Common myeloid progenitor, CD34-positive (primary cell): ENCODE results near the gene DOHH.

Experiments used
- CTCF ChIA-PET: fragments of 350-600 bp; sonication (Branson Sonifier 250); formaldehyde crosslinking; loops from one replicate; lab custom pipeline; 2021; ENCODE audit warnings: antibody characterized with exemption; lab: Charles Lee
- POLR2A ChIA-PET: fragments of 350-600 bp; sonication (Branson Sonifier 250); formaldehyde crosslinking; loops from one replicate; lab custom pipeline; 2021; ENCODE audit warnings: antibody characterized with exemption; lab: Charles Lee
- DNase-seq, 3 donors: peaks; one replicate each; pipeline versions ENCODE4 v3.0.0 to v3.0.0-alpha.2; 2013
- H3K27ac ChIP-seq, 2 experiments: 1 replicate in 1 of 2; 2 replicates in 1 of 2; pipeline ENCODE4 v1.7.0; 2013; ENCODE audit warnings: inconsistent platforms in 2 of 2, low read length in 2 of 2, mild to moderate bottlenecking in 2 of 2, low read depth in 1 of 2, moderate library complexity in 1 of 2; ENCODE audit not compliant: severe bottlenecking in 2 of 2, insufficient read depth in 1 of 2, poor library complexity in 1 of 2
- H3K27me3 ChIP-seq, 5 experiments: replicated peaks in 2 of 5; 1 replicate in 3 of 5; 2 replicates in 2 of 5; pipeline versions ENCODE4 v1.6.1 to v1.7.0; 2013; ENCODE audit warnings: low read length in 4 of 5, mild to moderate bottlenecking in 2 of 5, moderate library complexity in 2 of 5, inconsistent platforms in 1 of 5; ENCODE audit not compliant: insufficient read depth in 5 of 5, control insufficient read depth in 4 of 5
- H3K36me3 ChIP-seq, 4 experiments: 1 replicate in 2 of 4; 2 replicates in 2 of 4; pipeline versions ENCODE4 v1.6.1 to v1.7.0; 2013; ENCODE audit warnings: low read length in 3 of 4, control low read depth in 1 of 4, mild to moderate bottlenecking in 1 of 4; ENCODE audit not compliant: control insufficient read depth in 4 of 4, insufficient read depth in 4 of 4
- H3K4me1 ChIP-seq, 4 experiments: 1 replicate in 3 of 4; 2 replicates in 1 of 4; pipeline versions ENCODE4 v1.6.1 to v1.7.1; 2013; ENCODE audit warnings: low read length in 3 of 4, mild to moderate bottlenecking in 3 of 4, control low read depth in 1 of 4, inconsistent platforms in 1 of 4, moderate library complexity in 1 of 4; ENCODE audit not compliant: control insufficient read depth in 4 of 4, insufficient read depth in 4 of 4; ENCODE audit errors: control extremely low read depth in 1 of 4
- H3K4me3 ChIP-seq, 7 experiments: 1 replicate in 4 of 7; 2 replicates in 3 of 7; pipeline versions ENCODE4 v1.5.1 to v1.7.0; 2013; ENCODE audit warnings: mild to moderate bottlenecking in 7 of 7, low read length in 6 of 7, moderate library complexity in 6 of 7, inconsistent platforms in 2 of 7, low read depth in 2 of 7, control low read depth in 1 of 7; ENCODE audit not compliant: insufficient read depth in 4 of 7, control insufficient read depth in 1 of 7; ENCODE audit errors: extremely low read depth in 1 of 7
- H3K9me3 ChIP-seq, 5 experiments: 1 replicate in 4 of 5; 2 replicates in 1 of 5; pipeline versions ENCODE4 v1.6.1 to v1.7.1; 2013; ENCODE audit warnings: low read length in 4 of 5, mild to moderate bottlenecking in 2 of 5, inconsistent platforms in 1 of 5, low read depth in 1 of 5, moderate library complexity in 1 of 5; ENCODE audit not compliant: control insufficient read depth in 4 of 5, insufficient read depth in 2 of 5; ENCODE audit errors: control extremely low read depth in 1 of 5
- WGBS: methylation state at CpG from one replicate; pipeline ENCODE4 v1.1.5; 2013; ENCODE audit not compliant: insufficient coverage; 5-methylcytosine and 5-hydroxymethylcytosine counted together

DOHH gene

DNA sequence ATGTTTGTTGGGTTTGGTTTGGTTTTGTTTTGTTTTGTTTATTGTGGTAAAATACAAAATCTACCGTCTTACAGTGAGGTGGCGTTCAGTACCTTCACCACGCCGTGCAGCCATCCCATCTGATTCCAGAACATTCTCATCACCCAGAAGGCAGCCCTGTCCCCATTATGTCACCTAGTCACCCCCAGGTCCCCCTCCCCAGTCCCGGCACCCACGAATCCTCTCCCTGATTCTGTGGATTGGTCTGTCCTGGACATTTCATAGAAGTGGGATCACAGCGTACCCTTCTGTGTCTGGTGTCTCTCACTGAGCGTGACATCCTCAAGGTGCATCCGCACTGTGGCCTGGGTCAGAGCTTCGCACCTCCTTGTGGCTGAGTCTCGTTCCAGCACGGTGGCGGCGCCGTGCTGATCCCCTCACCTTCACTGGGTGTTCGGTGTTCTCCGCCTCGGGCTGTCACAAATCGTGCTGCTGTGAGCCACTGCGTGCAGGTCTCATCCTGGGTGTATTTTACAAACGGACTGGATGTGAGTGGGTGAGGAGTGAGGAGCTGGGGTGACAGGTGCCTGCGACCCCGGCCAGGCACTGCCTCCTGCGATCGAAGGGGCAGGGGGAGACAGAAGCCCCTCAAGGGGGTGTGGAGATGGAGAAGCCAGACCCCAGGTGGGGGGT is 37.9 kb upstream of the DOHH start:
- WGBS, result 92% methylated on average over 21 of the region's 25 CpGs
- Histone ChIP-seq H3K4me3 (no peak overlapping the region), H3K36me3 (peaks cover 9 to 55% (median 36%) of the 10 kb centered on the region in 4 experiments), H3K27ac (no peak overlapping the region), H3K4me1 (peaks cover 0 to 4% (median 0%) of the 10 kb centered on the region in 4 experiments), H3K9me3 (no peaks in the 10 kb centered on the region), H3K27me3 (no peaks in the 10 kb centered on the region)
- ChIA-PET POLR2A (no interaction called here), CTCF (no interaction called here)
- no peak for DNase-seq

DNA sequence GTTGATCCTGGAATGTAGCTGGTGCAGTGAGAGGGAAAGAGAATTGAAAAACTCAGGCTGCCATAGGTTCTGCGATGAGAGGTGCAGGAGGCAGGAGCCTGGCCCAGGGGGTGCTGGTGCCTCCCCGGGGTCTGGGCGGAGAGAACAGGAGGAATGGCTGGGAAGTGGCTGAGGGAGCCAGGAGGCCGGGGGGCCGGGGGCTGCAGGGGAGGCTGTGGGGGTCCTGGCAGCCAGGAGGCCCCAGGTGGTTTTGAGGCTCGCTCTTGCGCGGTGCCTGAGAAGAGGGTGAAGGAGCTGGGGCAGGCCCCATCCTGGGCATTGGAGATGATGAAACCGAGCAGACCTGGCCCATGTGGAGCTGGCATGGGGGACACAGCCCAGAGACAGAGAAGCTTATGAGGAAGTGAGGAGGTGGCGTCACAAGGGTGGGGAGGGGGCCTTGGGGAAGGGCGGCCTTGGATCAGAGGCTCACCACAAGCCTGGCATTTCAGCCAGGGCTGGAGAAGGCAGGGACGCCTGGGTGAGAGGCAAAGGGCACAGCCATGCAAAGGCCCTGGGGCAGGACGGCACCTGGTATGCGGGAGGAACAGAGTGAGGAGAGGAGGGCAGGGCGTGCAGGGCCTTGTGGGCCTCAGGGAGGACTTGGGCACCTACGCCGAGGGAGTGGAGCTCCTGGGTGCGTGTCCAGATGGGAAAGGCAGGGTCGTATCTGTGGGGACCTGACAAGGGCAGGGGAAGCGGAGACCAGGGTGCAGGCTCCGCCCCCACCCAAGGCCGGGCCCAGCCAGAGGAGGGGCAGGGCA is 37.2 kb upstream of the DOHH start:
- Histone ChIP-seq H3K9me3 (no peaks in the 10 kb centered on the region), H3K27me3 (no peaks in the 10 kb centered on the region), H3K36me3 (peaks cover 11 to 59% (median 38%) of the 10 kb centered on the region in 4 experiments), H3K4me3 (no peak overlapping the region), H3K27ac (no peak overlapping the region), H3K4me1 (peaks cover 0 to 4% (median 0%) of the 10 kb centered on the region in 4 experiments)
- WGBS, result 96% methylated on average over 17 of the region's 22 CpGs
- POLR2A ChIA-PET, result interaction anchor here (0.9 kb wide), 1 partner anchor 17 kb away, joined by 4 read pairs; no protein-coding TSS in a partner anchor
- CTCF ChIA-PET, result no interaction called here
- peak in 1 of 3 donors; percentile 22 for DNase-seq

DNA sequence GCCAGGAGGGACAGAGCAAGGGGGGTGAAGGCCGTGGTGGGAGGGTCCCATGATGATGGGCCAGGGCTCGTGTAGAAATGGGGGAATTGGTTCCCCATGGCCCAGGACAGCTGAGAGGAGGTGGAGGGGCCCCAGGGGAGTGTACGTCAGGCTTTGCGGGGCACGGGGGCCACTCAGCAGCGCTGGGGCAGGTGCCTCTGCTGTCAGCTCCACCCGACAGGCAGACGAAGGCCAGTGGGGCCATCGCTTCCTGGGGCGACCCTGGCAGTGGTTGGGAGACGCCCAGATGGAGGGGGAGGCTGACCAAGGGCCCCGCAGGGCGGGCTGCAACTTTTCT is 36.6 kb upstream of the DOHH start:
- ChIA-PET CTCF (interaction anchor here (0.9 kb wide), 1 partner anchor 20 kb away, joined by 3 read pairs; no protein-coding TSS in a partner anchor), POLR2A (interaction anchor here (0.9 kb wide), 2 partner anchors 17 to 24 kb away, joined by 3 to 4 read pairs; no protein-coding TSS in a partner anchor)
- Histone ChIP-seq H3K27ac (no peak overlapping the region), H3K36me3 (peaks cover 13 to 64% (median 40%) of the 10 kb centered on the region in 4 experiments), H3K4me3 (no peak overlapping the region), H3K27me3 (no peaks in the 10 kb centered on the region), H3K9me3 (no peaks in the 10 kb centered on the region), H3K4me1 (peaks cover 0 to 4% (median 0%) of the 10 kb centered on the region in 4 experiments)
- DNase-seq, result no peak
- WGBS, result 96% methylated on average over 8 of the region's 13 CpGs

DNA sequence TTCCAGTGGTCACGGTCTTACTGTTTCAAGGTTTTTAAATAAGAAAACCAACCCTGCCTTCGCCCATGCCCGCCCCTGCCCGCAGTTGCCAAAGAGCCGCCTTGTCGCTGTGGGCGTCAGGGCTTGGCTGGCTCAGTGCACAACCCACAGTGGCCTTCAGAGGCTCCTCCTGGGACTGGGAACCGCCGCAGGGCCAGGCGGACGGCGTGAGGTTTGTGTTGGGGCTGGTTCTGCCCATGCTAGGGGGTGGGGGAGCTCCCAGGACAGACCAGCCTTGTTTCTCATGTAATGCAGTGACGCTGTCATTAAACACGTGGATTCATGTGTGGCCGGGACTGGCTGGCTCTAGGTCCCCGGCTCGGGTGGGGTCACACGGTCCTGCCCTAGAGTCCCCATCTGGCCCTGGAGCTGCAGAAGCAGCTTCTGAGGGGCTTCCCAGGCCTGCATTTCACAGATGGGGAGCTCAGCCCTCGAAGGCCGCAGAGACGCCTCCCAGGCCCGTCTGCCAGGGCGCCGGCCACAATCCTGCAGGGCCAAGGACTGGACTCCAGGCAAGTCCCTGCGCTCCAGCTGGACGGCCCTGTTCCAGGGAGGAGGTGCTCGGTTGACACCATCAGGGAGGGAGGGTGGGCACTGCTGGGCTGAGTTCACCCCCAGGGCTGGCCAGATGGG is 36.1 kb upstream of the DOHH start:
- DNase-seq, result no peak
- Histone ChIP-seq H3K36me3 (peaks cover 13 to 69% (median 43%) of the 10 kb centered on the region in 4 experiments), H3K4me3 (no peak overlapping the region), H3K27ac (no peak overlapping the region), H3K27me3 (no peaks in the 10 kb centered on the region), H3K9me3 (no peaks in the 10 kb centered on the region), H3K4me1 (peaks cover 0 to 4% (median 0%) of the 10 kb centered on the region in 4 experiments)
- WGBS, result 96% methylated on average over 27 of the region's 27 CpGs
- CTCF ChIA-PET, result interaction anchor here (0.9 kb wide), 1 partner anchor 19 kb away, joined by 3 read pairs; no protein-coding TSS in a partner anchor
- POLR2A ChIA-PET, result interaction anchor here (0.9 kb wide), 1 partner anchor 24 kb away, joined by 3 read pairs; no protein-coding TSS in a partner anchor

DNA sequence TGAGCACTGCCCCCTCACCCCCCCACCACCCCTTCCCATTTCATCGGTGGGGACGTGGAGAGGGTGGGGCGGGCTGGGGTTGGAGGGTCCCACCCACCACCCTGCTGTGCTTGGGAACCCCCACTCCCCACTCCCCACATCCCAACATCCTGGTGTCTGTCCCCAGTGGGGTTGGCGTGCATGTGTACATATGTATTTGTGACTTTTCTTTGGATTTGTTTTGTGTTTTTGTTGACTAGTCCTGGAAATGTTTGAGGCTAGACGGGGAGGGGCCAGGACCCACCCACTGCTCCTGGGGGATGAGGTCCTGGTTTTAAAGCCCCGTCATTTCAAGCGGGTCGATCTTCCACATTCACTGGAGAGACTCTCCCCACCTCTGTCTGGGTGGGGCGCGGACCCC is 35.5 kb upstream of the DOHH start:
- ChIA-PET CTCF (no interaction called here), POLR2A (no interaction called here)
- H3K9me3 ChIP-seq, result no peaks in the 10 kb centered on the region
- no peak overlapping the region for H3K4me3 ChIP-seq
- no peak overlapping the region for H3K27ac ChIP-seq
- DNase-seq, result no peak
- H3K36me3 ChIP-seq, result peaks cover 15 to 75% (median 46%) of the 10 kb centered on the region in 4 experiments
- H3K27me3 ChIP-seq, result no peaks in the 10 kb centered on the region
- peaks cover 0 to 4% (median 0%) of the 10 kb centered on the region in 4 experiments for H3K4me1 ChIP-seq
- 97% methylated on average over 6 of the region's 10 CpGs for WGBS

DNA sequence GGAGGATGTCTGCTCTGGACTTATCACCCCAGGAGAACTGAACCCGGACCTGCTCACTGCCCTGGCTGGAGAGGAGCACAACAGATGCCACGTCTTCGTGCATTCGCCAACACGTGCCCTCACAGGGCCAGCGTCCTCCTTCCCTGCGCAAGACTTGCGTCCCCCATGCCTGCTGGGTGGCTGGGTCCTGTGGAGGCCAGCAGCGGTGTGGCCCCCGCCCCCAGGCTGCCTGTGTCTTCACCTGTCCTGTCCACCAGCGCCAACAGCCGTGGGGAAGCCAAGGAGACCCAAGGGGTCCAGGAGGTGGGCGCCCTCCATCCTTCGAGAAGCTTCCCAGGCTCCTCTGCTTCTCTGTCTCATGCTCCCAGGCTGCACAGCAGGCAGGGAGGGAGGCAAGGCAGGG is 35.1 kb upstream of the DOHH start:
- ChIA-PET CTCF (no interaction called here), POLR2A (no interaction called here)
- no peak for DNase-seq
- Histone ChIP-seq H3K27ac (no peak overlapping the region), H3K4me1 (peaks cover 0 to 4% (median 0%) of the 10 kb centered on the region in 4 experiments), H3K27me3 (no peaks in the 10 kb centered on the region), H3K4me3 (no peak overlapping the region), H3K9me3 (no peaks in the 10 kb centered on the region), H3K36me3 (peaks cover 15 to 79% (median 48%) of the 10 kb centered on the region in 4 experiments)
- WGBS, result over 99% methylated on average over 9 of the region's 14 CpGs
